Suprapubic skin (tissue), 4 donors: ENCODE results near the gene COA4.

Source experiments
- CTCF ChIP-seq, 2 donors: fragments of 200-600 bp in 1 of 2; fragments of 450-650 bp in 1 of 2; sonication (generic) in 1 of 2; IDR thresholded peaks; one replicate each; pipeline ENCODE4 v1.5.1; 2016 to 2019; ENCODE audit warnings: antibody characterized with exemption in 2 of 2, mild to moderate bottlenecking in 1 of 2, moderate library complexity in 1 of 2
- POLR2A ChIP-seq, 2 donors: fragments of 450-650 bp; IDR thresholded peaks; one replicate each; pipeline ENCODE4 v1.6.1; 2017; ENCODE audit warnings: antibody characterized with exemption in 2 of 2, mild to moderate bottlenecking in 2 of 2, moderate library complexity in 2 of 2
- POLR2AphosphoS5 ChIP-seq, 3 donors: sonication (generic); formaldehyde crosslinking; IDR thresholded peaks; one replicate each; pipeline ENCODE4 v1.6.1; 2017; ENCODE audit warnings: antibody characterized with exemption in 3 of 3

- TF ChIP-seq POLR2AphosphoS5 (IDR thresholded peaks at IDR 0.05): no peak
- TF ChIP-seq POLR2A (IDR thresholded peaks at IDR 0.05): no peak
- no peak for TF ChIP-seq CTCF (IDR thresholded peaks at IDR 0.05)
These were observed 17.0 kb downstream of the COA4 start for GRCh38 chr11:73859671-73860070.
